ENCODE results near the gene CDT1.

DNA sequence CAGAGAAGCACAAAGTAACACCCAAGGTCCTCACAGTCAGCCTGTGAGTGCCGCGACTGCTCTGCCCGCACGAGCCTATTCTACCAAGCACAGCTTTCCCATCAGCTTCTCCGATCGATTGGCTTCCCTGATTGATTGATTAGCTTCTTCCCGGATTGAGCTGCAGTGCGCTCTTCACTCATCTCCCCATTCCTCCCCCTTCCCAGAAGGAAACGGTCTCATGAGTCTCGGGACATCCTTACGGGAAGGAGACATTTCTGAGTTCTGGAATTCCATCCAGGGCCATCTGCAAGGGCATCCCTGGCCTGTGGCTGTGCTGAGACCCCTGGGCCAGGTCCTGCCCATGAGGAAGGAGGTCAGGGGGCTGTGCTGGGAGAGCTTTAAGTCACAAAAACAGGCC, 36.6 kb upstream of the CDT1 start:
- TF ChIP-seq, protein P1, sequence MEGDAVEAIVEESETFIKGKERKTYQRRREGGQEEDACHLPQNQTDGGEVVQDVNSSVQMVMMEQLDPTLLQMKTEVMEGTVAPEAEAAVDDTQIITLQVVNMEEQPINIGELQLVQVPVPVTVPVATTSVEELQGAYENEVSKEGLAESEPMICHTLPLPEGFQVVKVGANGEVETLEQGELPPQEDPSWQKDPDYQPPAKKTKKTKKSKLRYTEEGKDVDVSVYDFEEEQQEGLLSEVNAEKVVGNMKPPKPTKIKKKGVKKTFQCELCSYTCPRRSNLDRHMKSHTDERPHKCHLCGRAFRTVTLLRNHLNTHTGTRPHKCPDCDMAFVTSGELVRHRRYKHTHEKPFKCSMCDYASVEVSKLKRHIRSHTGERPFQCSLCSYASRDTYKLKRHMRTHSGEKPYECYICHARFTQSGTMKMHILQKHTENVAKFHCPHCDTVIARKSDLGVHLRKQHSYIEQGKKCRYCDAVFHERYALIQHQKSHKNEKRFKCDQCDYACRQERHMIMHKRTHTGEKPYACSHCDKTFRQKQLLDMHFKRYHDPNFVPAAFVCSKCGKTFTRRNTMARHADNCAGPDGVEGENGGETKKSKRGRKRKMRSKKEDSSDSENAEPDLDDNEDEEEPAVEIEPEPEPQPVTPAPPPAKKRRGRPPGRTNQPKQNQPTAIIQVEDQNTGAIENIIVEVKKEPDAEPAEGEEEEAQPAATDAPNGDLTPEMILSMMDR (IDR thresholded peaks at IDR 0.05), result no peak
- TF ChIP-seq POLR2A (IDR thresholded peaks at IDR 0.05) (no peak), POLR2AphosphoS5 (IDR thresholded peaks at IDR 0.05; ENCODE audit: insufficient read depth in 1 of 2, low read depth in 1 of 2) (no peak)

Data from vagina (tissue), 2 donors.